Tibial artery (tissue), 4 donors: Measurements from ENCODE around the gene MMRN2.
A peak's percentile ranks its signal among the peaks of the same experiment; 100 is the strongest.

ENCODE experiments used
- DNase-seq, 2 donors: peaks; one replicate each; pipeline ENCODE4 v3.0.0-alpha.2; 2019
- H3K27ac ChIP-seq, 2 donors: fragments of 200-600 bp; sonication (generic) in 1 of 2; 1 replicate in 1 of 2; 2 replicates in 1 of 2; pipeline ENCODE4 v1.5.1; 2018 to 2019; ENCODE audit warnings: mild to moderate bottlenecking in 1 of 2
- H3K27me3 ChIP-seq, 2 donors: fragments of 200-600 bp; sonication (generic) in 1 of 2; one replicate each; pipeline versions ENCODE4 v1.5.1 to v1.6.0; 2016 to 2019
- H3K36me3 ChIP-seq, 3 donors: fragments of 200-600 bp; sonication (generic) in 2 of 3; one replicate each; pipeline ENCODE4 v1.5.1; 2016 to 2019; ENCODE audit warnings: mild to moderate bottlenecking in 2 of 3
- H3K4me1 ChIP-seq, 4 donors: fragments of 200-600 bp; sonication (generic) in 2 of 4; 1 replicate in 3 of 4; 2 replicates in 1 of 4; pipeline ENCODE4 v1.5.1; 2016 to 2019
- H3K4me3 ChIP-seq, 2 donors: fragments of 200-600 bp; sonication (generic) in 1 of 2; 1 replicate in 1 of 2; 2 replicates in 1 of 2; pipeline ENCODE4 v1.5.1; 2018 to 2019; ENCODE audit warnings: mild to moderate bottlenecking in 2 of 2
- H3K9me3 ChIP-seq, 3 donors: fragments of 200-600 bp; sonication (generic) in 1 of 3; one replicate each; pipeline ENCODE4 v1.5.1; 2016 to 2019
- intact Hi-C: fragments of 100-400 bp; cut with DNase I; formaldehyde crosslinking; loops from one replicate; pipeline ENCODE4 v1.15.0; 2023; ENCODE audit warnings: low total_unique reads
- TF ChIP-seq, protein P1 (sequence below), 2 experiments: fragments of 200-600 bp in 1 of 2; fragments of 450-650 bp in 1 of 2; IDR thresholded peaks; one replicate each; pipeline ENCODE4 v1.5.1; 2017 to 2019; ENCODE audit warnings: antibody characterized with exemption in 2 of 2, mild to moderate bottlenecking in 1 of 2, moderate library complexity in 1 of 2

Gene MMRN2

DNA sequence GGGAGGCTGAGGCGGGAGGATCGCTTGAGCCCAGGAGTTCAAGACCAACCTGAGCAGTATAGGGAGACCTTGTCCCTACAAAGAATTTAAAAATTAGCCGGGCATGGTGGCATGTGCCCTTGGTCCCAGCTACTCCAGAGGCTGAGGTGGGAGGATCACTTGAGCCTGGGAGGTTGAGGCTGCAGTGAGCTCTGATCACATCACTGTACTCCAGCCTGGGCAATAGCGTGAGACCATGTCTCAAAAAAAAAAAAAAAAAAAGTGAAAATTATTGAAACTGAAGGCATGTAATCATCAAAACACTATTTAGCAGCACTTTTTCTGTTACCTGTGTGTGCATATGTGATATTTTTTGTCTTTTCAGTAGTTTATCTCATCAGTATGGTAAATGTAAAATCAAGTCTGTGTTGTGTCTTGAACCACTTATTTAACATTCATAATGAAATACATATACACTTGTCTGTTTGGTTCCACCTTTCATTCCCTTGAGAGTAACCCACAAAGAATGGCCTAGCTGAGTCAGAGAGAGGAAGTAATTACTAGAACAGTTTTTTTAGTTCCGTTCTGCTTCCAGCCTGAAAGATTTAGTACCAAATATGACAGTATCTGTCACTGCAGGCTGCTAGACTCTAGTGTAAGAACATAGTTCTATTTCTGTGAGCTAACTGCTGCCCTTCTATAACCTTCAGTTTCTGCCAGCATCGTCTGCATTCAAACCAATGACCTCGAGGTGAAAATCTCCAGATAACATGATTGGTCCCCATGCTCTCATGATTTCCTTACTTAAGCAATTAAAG is 68.6 kb downstream of the MMRN2 start:
- Histone ChIP-seq H3K27me3 (no peaks in the 10 kb centered on the region), H3K4me1 (peaks cover 0 to 26% (median 8%) of the 10 kb centered on the region in 4 donors), H3K27ac (peak overlapping the region; percentile 24 to 65), H3K9me3 (no peaks in the 10 kb centered on the region), H3K36me3 (peaks cover 8 to 14% (median 9%) of the 10 kb centered on the region in 3 donors), H3K4me3 (no peak overlapping the region)
- intact Hi-C loops: loop anchor here (10.0 kb wide), 1 partner anchor 124 kb away; no protein-coding TSS in a partner anchor
- no peak for DNase-seq
- TF ChIP-seq, protein P1, sequence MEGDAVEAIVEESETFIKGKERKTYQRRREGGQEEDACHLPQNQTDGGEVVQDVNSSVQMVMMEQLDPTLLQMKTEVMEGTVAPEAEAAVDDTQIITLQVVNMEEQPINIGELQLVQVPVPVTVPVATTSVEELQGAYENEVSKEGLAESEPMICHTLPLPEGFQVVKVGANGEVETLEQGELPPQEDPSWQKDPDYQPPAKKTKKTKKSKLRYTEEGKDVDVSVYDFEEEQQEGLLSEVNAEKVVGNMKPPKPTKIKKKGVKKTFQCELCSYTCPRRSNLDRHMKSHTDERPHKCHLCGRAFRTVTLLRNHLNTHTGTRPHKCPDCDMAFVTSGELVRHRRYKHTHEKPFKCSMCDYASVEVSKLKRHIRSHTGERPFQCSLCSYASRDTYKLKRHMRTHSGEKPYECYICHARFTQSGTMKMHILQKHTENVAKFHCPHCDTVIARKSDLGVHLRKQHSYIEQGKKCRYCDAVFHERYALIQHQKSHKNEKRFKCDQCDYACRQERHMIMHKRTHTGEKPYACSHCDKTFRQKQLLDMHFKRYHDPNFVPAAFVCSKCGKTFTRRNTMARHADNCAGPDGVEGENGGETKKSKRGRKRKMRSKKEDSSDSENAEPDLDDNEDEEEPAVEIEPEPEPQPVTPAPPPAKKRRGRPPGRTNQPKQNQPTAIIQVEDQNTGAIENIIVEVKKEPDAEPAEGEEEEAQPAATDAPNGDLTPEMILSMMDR (IDR thresholded peaks at IDR 0.05): no peak
